Loucy (cell line): ENCODE results near the gene GRK2.

ENCODE experiments used
- H2AFZ ChIP-seq: fragments of 200-600 bp; sonication (generic); 2 replicates; pipeline ENCODE4 v1.6.0; 2016; ENCODE audit warnings: antibody characterized with exemption, mild to moderate bottlenecking, low read length, moderate library complexity
- H3F3A ChIP-seq: fragments of 200-600 bp; 2 replicates; pipeline ENCODE4 v1.6.0; 2016; ENCODE audit warnings: antibody characterized with exemption, low read depth, mild to moderate bottlenecking
- H3K27me3 ChIP-seq: fragments of 200-600 bp; sonication (generic); 2 replicates; pipeline ENCODE4 v1.6.1; 2014; ENCODE audit warnings: low read length, mild to moderate bottlenecking; ENCODE audit not compliant: insufficient read depth, poor library complexity, severe bottlenecking
- H3K36me3 ChIP-seq: fragments of 200-600 bp; sonication (generic); 2 replicates; pipeline ENCODE4 v1.6.1; 2016; ENCODE audit warnings: low read length; ENCODE audit not compliant: insufficient read depth
- H3K4me1 ChIP-seq: fragments of 200-600 bp; sonication (generic); 2 replicates; pipeline ENCODE4 v1.5.1; 2014; ENCODE audit warnings: low read length, mild to moderate bottlenecking; ENCODE audit not compliant: insufficient read depth, poor library complexity, severe bottlenecking
- H3K4me2 ChIP-seq: fragments of 200-600 bp; sonication (generic); 2 replicates; pipeline ENCODE4 v1.6.0; 2014; ENCODE audit warnings: antibody characterized with exemption, low read length, low read depth, mild to moderate bottlenecking; ENCODE audit not compliant: poor library complexity, severe bottlenecking
- H3K4me3 ChIP-seq: fragments of 200-600 bp; sonication (generic); 2 replicates; pipeline ENCODE4 v1.5.1; 2014; ENCODE audit warnings: low read length, mild to moderate bottlenecking, mixed read lengths; ENCODE audit not compliant: poor library complexity, severe bottlenecking
- H3K79me2 ChIP-seq: fragments of 200-600 bp; sonication (generic); 2 replicates; pipeline ENCODE4 v1.6.1; 2014; ENCODE audit warnings: low read length; ENCODE audit not compliant: insufficient read depth
- H3K9ac ChIP-seq: fragments of 200-600 bp; sonication (generic); 2 replicates; pipeline ENCODE4 v1.6.0; 2014; ENCODE audit warnings: mild to moderate bottlenecking, low read depth, low read length, moderate library complexity; ENCODE audit not compliant: poor library complexity, severe bottlenecking
- H3K9me2 ChIP-seq: fragments of 200-600 bp; sonication (generic); replicated peaks from 2 replicates; pipeline ENCODE4 v1.6.1; 2016; ENCODE audit warnings: low read depth, low read length, mixed read lengths
- H3K9me3 ChIP-seq: fragments of 200-600 bp; sonication (generic); 2 replicates; pipeline ENCODE4 v1.6.1; 2014; ENCODE audit warnings: mild to moderate bottlenecking, antibody characterized with exemption, low read length, low read depth; ENCODE audit not compliant: insufficient read depth
- H4K20me1 ChIP-seq: fragments of 200-600 bp; sonication (generic); 2 replicates; pipeline ENCODE4 v1.6.0; 2014; ENCODE audit warnings: antibody characterized with exemption, low read length, mild to moderate bottlenecking; ENCODE audit not compliant: insufficient read depth, poor library complexity, severe bottlenecking
- CTCF ChIP-seq: fragments of 200-600 bp; sonication (generic); conservative IDR thresholded peaks from 2 replicates; pipeline ENCODE4 v1.5.1; 2014; ENCODE audit warnings: mild to moderate bottlenecking, antibody characterized with exemption, low read length
- EZH2phosphoT487 ChIP-seq: fragments of 200-600 bp; IDR thresholded peaks from 2 replicates; pipeline ENCODE4 v1.6.1; 2018; ENCODE audit warnings: antibody characterized with exemption, mild to moderate bottlenecking, moderate library complexity, borderline replicate concordance

The GRK2 gene

GRCh38 chr11:67274768-67275605 lies 8.7 kb downstream of the GRK2 start:
- Histone ChIP-seq H3K4me1 (peaks cover 80% of the 10 kb centered on the region), H3K27me3 (no peaks in the 10 kb centered on the region), H4K20me1 (peaks cover 38% of the 10 kb centered on the region), H3K4me2 (peak overlapping the region; percentile 97), H3K79me2 (peaks cover 96% of the 10 kb centered on the region), H3K9me3 (no peaks in the 10 kb centered on the region), H3K9me2 (no peaks in the 10 kb centered on the region), H3K36me3 (peaks cover 28% of the 10 kb centered on the region), H2AFZ (no peak overlapping the region), H3K9ac (peak overlapping the region; percentile 99), H3F3A (peaks cover 19% of the 10 kb centered on the region), H3K4me3 (peak overlapping the region; percentile 64)
- TF ChIP-seq EZH2phosphoT487, result no peak
- no peak for TF ChIP-seq CTCF

GRCh38 chr11:67275606-67276409 lies 9.5 kb downstream of the GRK2 start:
- no peaks in the 10 kb centered on the region for H3K27me3 ChIP-seq
- peaks cover 36% of the 10 kb centered on the region for H3K36me3 ChIP-seq
- TF ChIP-seq CTCF (peak; percentile 30), EZH2phosphoT487 (no peak)
- H3K9ac ChIP-seq, result peak overlapping the region; percentile 99
- peaks cover 80% of the 10 kb centered on the region for H3K4me1 ChIP-seq
- peaks cover 15% of the 10 kb centered on the region for H3F3A ChIP-seq
- peaks cover 32% of the 10 kb centered on the region for H4K20me1 ChIP-seq
- H3K9me3 ChIP-seq, result no peaks in the 10 kb centered on the region
- H2AFZ ChIP-seq, result no peak overlapping the region
- H3K4me3 ChIP-seq, result peak overlapping the region; percentile 64
- H3K9me2 ChIP-seq, result no peaks in the 10 kb centered on the region
- H3K79me2 ChIP-seq, result peaks cover 96% of the 10 kb centered on the region
- H3K4me2 ChIP-seq, result peak overlapping the region; percentile 97

- Histone ChIP-seq H3K79me2 (peaks cover 96% of the 10 kb centered on the region), H3K4me3 (peak overlapping the region; percentile 64), H2AFZ (no peak overlapping the region), H3F3A (peaks cover 11% of the 10 kb centered on the region; the same call in 1 of the 2 replicates), H3K9me2 (no peaks in the 10 kb centered on the region), H4K20me1 (peaks cover 27% of the 10 kb centered on the region), H3K27me3 (no peaks in the 10 kb centered on the region), H3K4me1 (peaks cover 74% of the 10 kb centered on the region), H3K4me2 (peak overlapping the region; percentile 97), H3K9me3 (no peaks in the 10 kb centered on the region), H3K9ac (peak overlapping the region; percentile 99), H3K36me3 (peaks cover 46% of the 10 kb centered on the region)
- peak; percentile 62 for TF ChIP-seq CTCF
- TF ChIP-seq EZH2phosphoT487, result no peak
Observed at GRCh38 chr11:67276781-67277230, 10.5 kb downstream of the GRK2 start.
